C1 segment of cervical spinal cord (tissue), 14 donors: Measurements from ENCODE around the gene ZFP3.
"Not testable (repeated sequence)": the region's sequence is repeated elsewhere in the genome, so short reads cannot be mapped to it uniquely, and the experiment has no call there.

Experiments used
- DNase-seq, 14 donors: peaks; one replicate each; lab custom pipeline; 2025; lab: John Stamatoyannopoulos, UW

Gene ZFP3

DNA sequence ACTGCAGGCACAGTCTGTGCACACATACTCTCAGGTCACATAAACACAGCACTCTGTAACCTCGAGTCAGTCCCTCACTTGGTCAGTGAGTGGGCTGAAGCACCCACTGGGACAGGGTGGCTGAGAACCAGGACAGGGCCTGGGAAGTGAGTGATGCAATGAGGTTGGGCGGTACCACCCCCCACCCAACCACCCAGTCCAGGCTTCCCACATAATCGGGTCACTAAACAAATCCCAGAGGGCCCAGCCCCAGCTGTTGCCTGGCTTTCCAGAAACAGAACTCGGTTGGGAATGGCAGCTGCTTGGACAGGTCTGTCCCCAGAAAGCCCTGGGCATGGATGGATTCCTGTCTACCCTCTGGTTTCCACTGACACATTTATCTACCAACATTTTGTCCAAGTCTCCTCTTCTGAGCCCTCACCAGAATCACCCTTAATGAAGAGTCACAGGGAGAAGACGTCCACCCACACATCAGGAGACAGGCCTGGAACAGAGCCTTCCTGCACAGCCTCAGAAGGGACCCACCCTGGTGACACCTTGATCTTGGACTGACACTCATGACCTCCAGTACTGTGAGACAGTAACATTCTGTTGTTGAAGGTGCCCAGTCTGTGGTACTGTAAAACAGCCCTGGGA is 46.0 kb downstream of the ZFP3 start:
- not testable (repeated sequence) for DNase-seq

DNA sequence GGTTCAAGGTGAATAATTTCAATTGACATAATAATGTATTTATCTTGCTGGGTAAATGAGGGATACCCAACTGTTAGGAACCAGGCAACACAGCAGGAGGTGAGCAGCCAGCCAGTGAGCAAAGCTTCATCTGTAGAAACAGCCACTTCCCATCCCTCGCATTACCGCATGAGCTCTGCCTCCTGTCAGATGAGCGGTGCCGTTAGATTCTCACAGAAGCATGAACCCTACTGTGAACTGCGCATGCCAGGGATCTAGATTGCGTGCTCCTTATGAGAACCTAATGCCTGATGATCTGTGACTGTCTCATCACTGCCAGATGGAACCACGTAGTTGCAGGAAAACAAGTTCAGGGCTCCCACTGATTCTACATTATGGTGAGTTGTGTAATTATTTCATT is 46.6 kb downstream of the ZFP3 start:
- not testable (repeated sequence) for DNase-seq

DNA sequence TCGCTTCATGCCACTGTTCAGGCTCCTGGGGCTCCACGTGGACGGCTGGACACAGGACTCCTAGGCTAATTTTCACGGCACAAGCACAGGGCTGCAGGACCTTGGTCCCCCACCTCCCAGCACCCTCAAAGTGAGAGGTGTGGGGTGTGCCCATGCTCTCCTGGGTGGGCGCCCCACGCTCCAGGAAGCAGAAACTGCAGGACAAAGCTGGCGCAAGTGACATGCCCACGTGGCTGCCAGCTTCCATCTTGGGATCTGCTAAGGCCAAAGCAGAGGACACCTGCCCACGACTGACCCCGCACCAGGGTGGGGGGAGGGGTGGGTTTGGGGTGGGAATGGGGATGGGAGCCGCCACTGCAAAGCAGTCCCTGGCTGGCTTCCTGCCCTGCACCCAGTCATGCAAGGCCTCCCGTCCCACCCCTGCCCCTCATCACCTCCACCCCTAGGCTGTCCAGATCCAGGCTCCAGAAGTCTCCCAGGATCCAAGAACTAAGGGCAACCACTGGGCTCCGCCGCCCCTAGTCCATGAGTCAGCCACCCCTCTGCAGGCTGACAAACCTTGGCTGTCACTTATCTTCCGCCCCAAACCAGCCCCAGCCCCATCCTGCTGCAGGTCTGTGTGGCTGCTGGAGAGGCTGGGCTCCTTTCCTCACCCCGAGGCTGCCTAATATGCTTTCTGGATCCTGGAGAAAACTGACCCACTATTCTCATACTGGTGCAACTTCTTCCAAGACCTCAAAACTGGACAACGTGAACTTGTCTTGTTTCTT is 48.6 kb downstream of the ZFP3 start:
- no peak for DNase-seq

DNA sequence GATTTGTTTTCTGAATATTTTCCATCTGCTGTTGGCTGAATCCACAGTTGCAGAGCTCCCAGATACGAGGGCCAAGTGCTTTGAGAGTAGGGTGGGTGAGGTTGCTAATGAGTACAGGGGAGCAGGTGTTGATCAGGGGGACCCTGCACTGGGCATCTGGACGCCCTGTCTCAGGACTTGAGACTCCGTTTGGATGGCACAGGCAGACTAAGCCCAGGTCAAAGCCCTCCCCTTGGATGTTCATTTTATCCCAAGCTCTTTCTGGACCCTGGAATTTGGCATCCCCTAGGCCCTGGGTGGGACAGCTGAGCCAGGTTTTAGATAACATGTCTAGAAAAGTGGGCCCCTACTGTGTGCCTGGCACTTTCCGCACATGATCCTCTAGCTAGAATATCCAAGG is 49.6 kb downstream of the ZFP3 start:
- DNase-seq = no peak

DNA sequence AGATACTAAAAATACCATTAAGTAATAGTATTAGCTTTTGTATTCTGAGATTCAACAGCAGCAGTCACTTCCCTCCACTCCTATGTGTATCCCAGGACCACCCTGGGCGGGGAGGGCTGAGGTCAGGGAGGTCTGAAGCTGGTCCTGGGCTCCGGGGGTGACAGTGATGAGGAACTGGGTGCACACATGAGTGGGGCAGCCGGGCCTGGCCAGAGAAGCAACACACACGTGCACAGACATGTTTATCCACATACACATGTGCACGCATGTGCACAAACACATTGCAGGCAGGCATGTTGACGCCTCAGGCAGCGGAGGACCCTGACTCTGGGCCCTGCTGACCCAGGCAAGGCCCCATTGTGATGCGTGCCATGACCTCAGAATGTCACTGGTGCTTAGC is 50.1 kb downstream of the ZFP3 start:
- not testable (repeated sequence) for DNase-seq

DNA sequence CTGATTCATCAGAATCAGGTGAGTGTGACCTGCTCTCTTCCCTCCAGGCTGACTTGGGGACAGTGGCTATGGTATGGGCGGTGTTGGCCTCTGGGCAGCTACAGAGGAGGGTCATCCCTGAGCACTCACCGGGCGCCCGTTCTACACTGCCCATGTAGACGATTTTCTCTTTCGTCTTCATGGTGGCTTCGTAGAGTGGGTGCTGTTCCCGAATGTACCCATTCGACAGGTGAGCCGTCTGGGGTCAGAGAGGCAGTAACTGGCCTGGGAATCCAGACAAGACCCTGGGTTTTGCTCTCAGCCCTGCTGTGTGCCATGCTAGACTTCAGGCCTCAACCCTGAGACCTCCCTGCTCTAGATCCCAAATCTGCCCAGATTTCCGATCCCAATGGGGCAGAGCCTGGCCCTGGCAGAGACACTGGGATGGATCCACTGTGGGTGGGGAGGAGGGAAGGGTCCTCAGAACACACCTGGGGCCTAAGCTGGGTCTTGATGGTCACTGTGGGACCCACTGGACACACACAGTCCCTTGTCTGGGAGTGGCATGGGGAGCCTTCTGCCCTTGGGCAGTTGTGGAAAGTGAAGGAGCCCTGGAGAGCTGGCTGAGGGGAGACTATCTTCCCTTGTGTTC is 50.8 kb downstream of the ZFP3 start:
- DNase-seq = no peak

DNA sequence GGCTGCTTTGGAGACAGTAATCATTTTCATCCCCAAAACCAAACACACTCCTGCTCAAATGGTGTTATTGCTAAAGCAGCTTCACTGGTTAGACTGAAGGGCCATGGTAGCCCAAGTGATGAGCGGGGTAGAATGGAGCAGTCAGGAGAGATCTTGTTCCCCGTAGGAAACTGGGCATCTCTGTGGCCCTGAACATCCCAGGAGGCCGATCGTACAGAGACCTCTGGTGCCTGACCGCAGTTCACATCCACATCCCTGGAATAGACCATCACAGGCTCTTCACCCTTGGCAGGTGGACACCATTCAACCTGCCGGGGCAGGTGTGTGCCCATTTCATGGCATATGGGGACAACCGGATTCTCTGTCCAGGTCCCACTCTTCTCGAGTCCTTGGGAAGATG is 51.5 kb downstream of the ZFP3 start:
- DNase-seq = not testable (repeated sequence)

DNA sequence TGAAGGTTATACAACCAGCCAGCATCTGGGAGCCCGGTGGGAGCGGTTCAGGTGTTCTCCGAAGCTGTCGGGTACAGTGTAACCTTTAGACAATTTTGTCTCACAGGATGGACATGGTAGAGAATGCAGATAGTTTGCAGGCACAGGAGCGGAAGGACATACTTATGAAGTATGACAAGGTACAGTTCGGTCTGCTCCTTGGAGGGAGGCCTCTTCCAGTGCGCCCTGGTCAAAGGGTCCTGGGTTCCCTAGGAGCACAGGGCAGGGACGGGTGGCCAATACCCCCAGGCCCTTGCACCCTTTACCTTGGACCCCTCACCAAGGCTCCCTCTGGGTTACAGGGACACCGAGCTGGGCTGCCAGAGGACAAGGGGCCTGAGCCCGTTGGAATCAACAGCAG is 52.0 kb downstream of the ZFP3 start:
- DNase-seq = not testable (repeated sequence)

DNA sequence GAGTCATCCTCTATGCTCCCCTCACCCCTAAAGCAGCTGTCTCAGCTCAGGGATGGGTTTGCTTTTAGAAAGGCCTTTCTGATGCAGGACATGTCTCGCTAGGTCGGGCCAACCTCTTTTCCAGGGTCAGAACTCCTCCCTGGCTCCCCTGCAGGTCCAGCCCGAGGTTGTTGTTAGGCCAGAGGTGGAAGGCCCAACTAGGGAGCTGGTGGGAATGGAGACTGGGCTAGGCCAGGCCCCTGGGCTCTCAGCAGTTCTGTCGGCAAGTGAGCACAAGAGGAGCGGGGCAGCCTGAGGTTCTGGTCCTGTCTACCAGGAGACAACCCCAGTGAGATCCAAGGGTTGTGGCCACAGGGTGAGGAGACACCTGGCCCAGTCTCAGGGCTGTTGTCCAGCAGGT is 52.4 kb downstream of the ZFP3 start:
- DNase-seq = not testable (repeated sequence)

DNA sequence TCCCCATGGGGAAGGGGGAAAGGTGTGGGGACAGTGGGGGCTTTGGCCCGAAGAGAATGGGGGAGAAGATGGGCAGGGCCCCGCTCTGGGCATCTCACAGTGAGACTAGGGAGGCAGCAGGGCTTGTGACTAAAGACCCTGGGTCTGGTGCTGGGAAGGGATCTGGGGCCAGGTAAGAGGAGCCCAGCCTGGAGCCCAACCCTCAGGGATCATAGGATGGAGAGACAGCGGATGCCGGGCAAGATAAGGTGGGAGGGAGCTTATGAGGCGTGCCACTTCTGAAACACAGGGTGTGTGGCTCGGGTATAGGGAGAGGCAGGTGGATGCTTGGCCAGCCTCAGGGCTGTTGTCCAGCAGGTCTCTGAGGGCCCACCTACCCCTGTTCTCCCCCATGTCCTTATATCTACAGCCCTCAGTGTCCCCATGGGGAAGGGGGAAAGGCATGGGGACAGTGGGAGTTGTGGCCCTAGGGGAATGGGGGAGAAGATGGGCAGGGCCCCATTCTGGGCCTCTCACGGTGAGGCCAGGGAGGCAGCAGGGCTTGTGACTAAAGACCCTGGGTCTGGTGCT is 53.0 kb downstream of the ZFP3 start:
- DNase-seq = no peak

DNA sequence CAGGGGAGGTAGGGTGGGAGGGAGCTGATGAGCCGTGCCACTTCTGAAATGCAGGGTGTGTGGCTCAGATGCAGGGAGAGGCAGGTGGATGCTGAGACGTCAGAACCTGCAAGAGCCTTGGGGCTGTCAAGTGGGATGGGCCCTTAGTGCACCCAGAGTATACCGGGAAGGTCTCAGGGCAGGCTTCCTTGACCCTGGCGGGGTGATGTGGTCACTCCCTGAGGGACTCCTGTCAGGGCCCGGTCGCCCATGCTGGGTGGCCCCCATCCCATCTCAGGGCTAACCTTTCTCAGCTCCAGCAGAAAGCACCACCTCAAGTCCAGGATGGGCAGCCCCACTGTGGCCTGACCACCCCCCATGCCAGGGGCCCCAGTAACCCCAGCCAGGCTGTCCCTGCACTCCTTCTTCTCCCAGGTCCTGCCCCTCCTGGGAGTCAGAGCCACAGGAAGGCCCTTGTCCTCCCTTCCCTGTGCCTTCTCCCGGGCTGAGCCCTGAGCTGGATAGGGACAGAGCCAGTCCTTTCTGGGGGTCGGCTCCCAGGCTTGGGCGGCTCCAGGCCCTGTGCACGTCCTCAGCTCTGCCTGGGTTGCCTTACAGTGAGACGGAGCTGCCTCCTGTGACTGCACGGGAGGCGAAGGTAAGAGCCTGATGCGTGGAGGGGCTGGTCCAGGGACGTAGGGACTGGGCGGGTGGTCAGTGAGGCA is 53.7 kb downstream of the ZFP3 start:
- DNase-seq = not testable (repeated sequence)

DNA sequence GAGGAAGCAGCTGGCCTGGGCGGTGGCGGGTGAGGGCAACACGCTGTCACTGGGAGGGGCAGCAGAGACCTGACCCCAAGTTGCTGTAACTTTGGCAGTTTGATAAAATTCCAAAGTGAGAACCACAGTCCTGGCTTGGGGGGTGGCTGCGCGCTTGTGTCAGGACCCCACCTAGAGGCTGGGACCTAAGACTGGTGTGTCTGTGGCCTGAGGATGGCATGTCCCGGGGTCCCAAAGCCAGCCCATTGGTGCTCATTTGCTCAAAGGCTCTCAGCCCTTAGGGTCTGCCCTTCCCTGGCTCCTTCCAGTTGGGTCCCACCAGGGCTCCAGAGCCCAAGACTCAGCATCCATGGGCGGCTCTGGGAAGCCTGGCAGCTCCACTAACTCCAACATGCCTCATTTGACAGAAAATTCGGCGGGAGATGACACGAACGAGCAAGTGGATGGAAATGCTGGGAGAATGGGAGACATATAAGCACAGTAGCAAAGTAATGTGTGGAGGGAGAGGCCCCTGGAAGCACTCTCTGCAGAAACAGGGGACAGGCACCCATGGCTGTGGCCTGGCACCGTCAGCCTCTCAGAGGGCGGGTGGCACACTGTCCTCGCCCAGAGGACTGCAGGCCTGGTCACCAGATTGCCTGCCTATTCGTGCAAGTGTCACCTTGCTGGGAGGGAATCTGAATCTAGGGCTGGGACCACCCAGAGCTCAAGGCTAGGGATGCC is 54.4 kb downstream of the ZFP3 start:
- not testable (repeated sequence) for DNase-seq

DNA sequence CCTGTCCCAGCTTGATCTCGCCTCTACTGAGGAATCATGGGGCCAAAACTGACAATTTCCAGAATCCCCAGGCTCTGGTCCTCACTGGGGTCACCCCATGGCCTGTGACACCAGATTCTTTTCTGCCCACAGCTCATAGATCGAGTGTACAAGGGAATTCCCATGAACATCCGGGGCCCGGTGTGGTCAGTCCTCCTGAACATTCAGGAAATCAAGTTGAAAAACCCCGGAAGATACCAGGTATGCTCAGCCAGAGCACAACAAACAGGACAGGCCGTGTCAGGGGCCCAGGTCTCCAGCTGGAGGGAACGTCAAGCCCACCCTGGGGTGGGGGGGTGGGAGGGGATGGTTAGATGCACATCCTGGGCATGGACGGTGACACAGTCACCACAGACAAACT is 55.0 kb downstream of the ZFP3 start:
- DNase-seq = no peak

DNA sequence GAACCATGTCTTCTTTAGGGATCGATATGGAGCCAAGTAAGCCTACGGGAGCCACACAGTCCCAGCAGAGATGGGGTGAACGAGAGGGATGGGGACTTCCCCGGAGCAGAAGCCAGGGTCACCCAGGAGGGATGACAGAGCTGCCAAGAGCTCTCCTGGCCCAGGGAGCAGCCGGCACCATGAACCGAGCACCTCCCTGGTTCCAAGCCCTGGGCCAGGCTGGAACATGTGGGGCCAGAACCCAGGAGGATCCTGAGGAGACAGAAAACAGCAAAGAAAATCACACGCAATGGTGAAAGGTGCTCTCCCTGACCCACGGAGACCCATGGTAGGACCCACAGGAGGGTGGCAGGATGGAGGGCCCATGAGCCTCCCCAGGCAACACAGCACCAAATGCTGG is 55.7 kb downstream of the ZFP3 start:
- not testable (repeated sequence) for DNase-seq

DNA sequence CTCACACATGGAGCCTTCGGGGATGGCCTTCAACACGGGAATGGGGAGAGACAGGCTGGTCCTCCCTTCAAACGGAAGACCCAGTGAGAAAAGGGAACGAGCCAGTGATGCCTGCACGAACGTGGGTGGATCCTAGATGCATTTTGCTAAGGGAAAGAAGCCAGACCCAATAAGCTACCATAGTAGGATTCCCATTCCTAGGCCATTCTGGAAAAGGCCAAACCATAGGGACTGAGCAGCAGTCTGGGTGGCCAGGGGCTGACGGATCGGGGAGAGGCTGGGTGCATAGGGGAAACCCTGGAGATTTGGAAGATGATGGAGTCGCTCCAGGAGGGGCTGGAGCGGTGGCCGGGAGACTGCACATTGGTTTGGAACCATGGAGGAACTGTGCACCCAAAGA is 56.3 kb downstream of the ZFP3 start:
- not testable (repeated sequence) for DNase-seq

DNA sequence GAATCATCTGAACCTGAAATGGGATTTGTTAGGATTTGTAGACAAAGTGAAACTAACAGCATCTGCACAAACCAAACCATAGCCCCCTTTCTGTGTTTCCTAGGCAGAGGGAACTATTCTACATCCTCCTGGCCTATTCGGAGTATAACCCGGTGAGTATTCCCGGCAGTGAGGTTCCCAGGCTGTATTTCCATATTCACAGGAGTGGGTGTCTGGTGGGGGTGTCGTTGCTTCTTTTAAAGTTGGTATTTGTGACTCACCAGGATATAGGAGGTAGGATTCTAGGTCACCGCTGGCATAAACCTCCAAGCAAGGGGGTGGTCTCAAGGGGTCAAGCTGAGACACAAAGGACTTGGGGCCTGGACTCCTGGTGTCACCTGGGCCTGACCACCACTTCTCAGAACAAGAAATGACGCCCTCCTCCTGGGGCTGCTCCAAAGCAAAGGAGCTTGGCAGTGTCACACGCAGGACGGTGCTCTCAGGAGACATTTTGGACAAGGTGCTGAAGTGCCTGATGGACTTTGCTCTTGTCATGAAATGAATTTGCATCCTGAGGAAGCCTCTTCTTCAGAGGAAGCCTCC is 57.0 kb downstream of the ZFP3 start:
- DNase-seq = not testable (repeated sequence)

DNA sequence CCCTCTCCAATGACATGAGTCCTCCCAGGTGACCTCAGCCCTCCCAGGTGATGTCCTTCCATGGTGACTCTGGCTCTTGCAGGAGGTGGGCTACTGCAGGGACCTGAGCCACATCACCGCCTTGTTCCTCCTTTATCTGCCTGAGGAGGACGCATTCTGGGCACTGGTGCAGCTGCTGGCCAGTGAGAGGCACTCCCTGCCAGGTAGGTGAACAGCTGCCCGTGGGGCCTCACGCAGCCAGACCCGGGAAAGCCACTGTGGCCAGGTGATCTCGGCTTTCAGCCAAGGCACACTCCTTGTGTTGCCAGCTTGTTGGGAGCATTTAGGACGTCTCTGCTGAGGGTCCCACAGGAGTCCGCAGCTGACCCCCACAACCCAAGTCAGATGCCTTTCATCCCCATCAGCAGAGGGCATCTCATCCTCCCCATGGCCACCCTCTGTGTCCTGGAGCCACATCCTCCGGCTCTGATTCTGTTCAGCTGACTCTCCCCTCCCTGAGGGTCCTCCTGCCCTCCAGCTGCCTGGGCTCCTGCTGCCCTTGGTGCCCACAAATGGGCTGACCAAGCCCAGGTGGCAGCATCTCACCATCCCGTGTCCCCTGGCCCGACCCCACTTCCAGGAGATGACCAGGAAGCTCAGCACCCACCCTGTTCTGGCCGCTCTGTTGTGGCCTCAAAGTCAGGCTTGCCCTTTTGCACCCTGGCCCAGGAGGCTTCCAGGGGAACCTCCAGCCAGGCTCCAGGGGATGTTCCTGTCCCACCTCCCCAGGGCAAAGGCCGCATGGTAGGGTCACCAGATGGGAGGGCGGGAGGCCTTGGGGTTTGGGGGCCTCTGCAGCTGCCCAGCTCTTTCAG is 57.7 kb downstream of the ZFP3 start:
- no peak for DNase-seq

DNA sequence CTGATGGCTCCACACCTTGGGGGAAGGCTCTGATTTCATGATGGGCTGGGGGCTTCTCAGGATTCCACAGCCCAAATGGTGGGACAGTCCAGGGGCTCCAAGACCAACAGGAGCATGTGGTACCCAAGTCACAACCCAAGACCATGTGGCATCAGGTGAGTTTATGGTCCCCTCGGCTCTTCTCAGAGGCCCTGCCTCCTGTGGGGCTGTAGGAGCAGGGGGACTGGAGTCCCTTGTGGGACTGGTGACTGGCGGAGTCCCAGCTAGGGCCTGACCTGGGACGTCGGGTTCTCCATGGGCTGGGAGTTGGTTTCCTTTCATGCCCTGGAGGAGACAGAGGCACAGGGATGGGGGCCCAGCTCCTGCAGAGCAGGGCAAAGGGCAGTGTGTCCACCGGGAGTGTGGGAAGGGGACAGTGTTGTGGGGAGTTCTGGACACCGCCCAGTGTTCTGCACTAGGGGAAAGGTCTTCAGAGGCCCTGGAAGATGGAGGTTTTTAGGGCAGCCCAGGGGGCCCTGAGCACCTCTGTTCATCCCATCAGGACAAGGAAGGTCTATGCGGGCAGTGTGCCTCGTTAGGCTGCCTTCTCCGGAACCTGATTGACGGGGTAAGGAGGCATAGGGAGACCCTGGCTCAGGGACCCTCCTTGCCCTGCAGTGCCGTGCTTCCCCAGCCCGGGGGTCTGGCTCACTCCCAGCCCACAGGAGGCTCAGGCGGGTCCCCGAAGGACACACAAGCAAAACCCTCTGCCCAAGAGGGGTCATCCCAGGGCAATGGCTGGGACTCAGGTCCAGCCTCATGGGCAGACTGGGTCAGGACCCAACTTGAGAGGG is 58.5 kb downstream of the ZFP3 start:
- not testable (repeated sequence) for DNase-seq
